ENCODE results near the gene ZNF862. TPM values are rescaled to one million over a fixed set of nuclear protein-coding genes. Genes with fewer than 3 reads are reported as not detected.

Gene ZNF862
- polyA plus RNA-seq, 1 of the 3 experiments (the other 2 are of a cell fraction): 17.3 TPM

- no peak for TF ChIP-seq JUND (IDR thresholded peaks at IDR 0.05)
- no peak for TF ChIP-seq USF1 (IDR thresholded peaks at IDR 0.05; ENCODE audit: borderline replicate concordance, low read depth)
Observed at GRCh38 chr7:149863500-149863899, 25.3 kb downstream of the ZNF862 start (continued).

GRCh38 chr7:149864023-149864422 is 25.8 kb downstream of the ZNF862 start:
- TF ChIP-seq RCOR1 (IDR thresholded peaks at IDR 0.05; ENCODE audit: low read length) (no peak), MEF2A (IDR thresholded peaks at IDR 0.05; ENCODE audit: borderline replicate concordance, low read depth) (no peak), USF1 (IDR thresholded peaks at IDR 0.05; ENCODE audit: borderline replicate concordance, low read depth) (no peak), TEAD4 (IDR thresholded peaks at IDR 0.05; ENCODE audit: borderline replicate concordance, insufficient read depth) (no peak), FOXJ3 (CRISPR knock-in tag; IDR thresholded peaks at IDR 0.05) (no peak), MXI1 (IDR thresholded peaks at IDR 0.05; ENCODE audit: low read depth, low read length) (no peak), SMC3 (IDR thresholded peaks at IDR 0.05; ENCODE audit: low read depth, low read length) (no peak), CTCF (IDR thresholded peaks at IDR 0.05) (no peak), RAD21 (IDR thresholded peaks at IDR 0.05; ENCODE audit: low read length) (no peak), ZBTB33 (IDR thresholded peaks at IDR 0.05; ENCODE audit: borderline replicate concordance, low read depth) (no peak), SIN3A (IDR thresholded peaks at IDR 0.05; ENCODE audit: borderline replicate concordance, low read depth, low read length) (no peak), FOSL2 (IDR thresholded peaks at IDR 0.05; ENCODE audit: borderline replicate concordance, low read depth) (no peak), FOXM1 (IDR thresholded peaks at IDR 0.05; ENCODE audit: low read depth) (no peak), YY1 (IDR thresholded peaks at IDR 0.05; ENCODE audit: low read depth) (no peak), POLR2AphosphoS5 (IDR thresholded peaks at IDR 0.05; ENCODE audit: low read depth, low read length) (no peak), JUND (IDR thresholded peaks at IDR 0.05) (no peak)
- peaks cover 4 to 46% of the 10 kb centered on the region in 2 experiments for H3K36me3 ChIP-seq (replicated peaks in 1 of 2; ENCODE audit: control insufficient read depth in 1 of 2, insufficient read depth in 2 of 2, low read length in 1 of 2)
- no peaks in the 10 kb centered on the region for H3K4me1 ChIP-seq (ENCODE audit: control insufficient read depth in 1 of 2, insufficient read depth in 2 of 2, low read depth in 1 of 2, low read length in 1 of 2)
- ChIA-PET CTCF (no interaction called here), POLR2A (no interaction called here)
- no peak overlapping the region for H3K9ac ChIP-seq
- H3K27ac ChIP-seq (ENCODE audit: low read depth in 2 of 2, low read length in 1 of 2): no peak overlapping the region
- no peaks in the 10 kb centered on the region for H3K9me3 ChIP-seq
- no peaks in the 10 kb centered on the region for H4K20me1 ChIP-seq (ENCODE audit: insufficient read depth)
- H3K79me2 ChIP-seq (ENCODE audit: insufficient read depth): no peaks in the 10 kb centered on the region
- H2AFZ ChIP-seq (ENCODE audit: low read depth): no peak overlapping the region
- H3K27me3 ChIP-seq (ENCODE audit: insufficient read depth): no peaks in the 10 kb centered on the region
- no peak overlapping the region for H3K4me3 ChIP-seq (ENCODE audit: low read depth in 2 of 2, low read length in 1 of 2)
- H3K4me2 ChIP-seq: no peak overlapping the region
- no peaks in the 10 kb centered on the region for H3F3A ChIP-seq (replicated peaks; ENCODE audit: insufficient read depth)
- no peak for DNase-seq
- H3K9me2 ChIP-seq: no peaks in the 10 kb centered on the region
- 83% methylated on average over 6 of the region's 8 CpGs for WGBS (ENCODE audit: low lambda C conversion rate)
